Stomach (tissue), 9 donors: ENCODE measurements around the gene RNF26. TPM values are rescaled to one million over a fixed set of nuclear protein-coding genes. Genes with fewer than 3 reads are reported as not detected.

Experiments
- DNase-seq, 2 donors: peaks; one replicate each; pipeline versions ENCODE4 v3.0.0 to v3.0.0-alpha.2; 2013 to 2019
- H3K27ac ChIP-seq, 5 donors: fragments of 200-600 bp in 4 of 5; sonication (generic) in 4 of 5; one replicate each; pipeline ENCODE4 v1.5.1; 2013 to 2019; ENCODE audit warnings: mild to moderate bottlenecking in 1 of 5, moderate library complexity in 1 of 5
- H3K27me3 ChIP-seq, 3 donors: fragments of 200-600 bp; sonication (generic); one replicate each; pipeline ENCODE4 v1.5.1; 2017 to 2019; ENCODE audit warnings: mixed run types in 1 of 3
- H3K36me3 ChIP-seq, 4 donors: fragments of 200-600 bp; sonication (generic); 1 replicate in 3 of 4; 2 replicates in 1 of 4; pipeline ENCODE4 v1.5.1; 2016 to 2019
- H3K4me1 ChIP-seq, 4 donors: fragments of 200-600 bp; sonication (generic); one replicate each; pipeline ENCODE4 v1.5.1; 2016 to 2019
- H3K4me3 ChIP-seq, 4 donors: fragments of 200-600 bp; sonication (generic) in 3 of 4; one replicate each; pipeline ENCODE4 v1.5.1; 2016 to 2019; ENCODE audit warnings: mild to moderate bottlenecking in 1 of 4
- H3K9me3 ChIP-seq, 4 donors: fragments of 200-600 bp; sonication (generic); one replicate each; pipeline ENCODE4 v1.5.1; 2016 to 2019
- CTCF ChIP-seq, 7 experiments: fragments of 450-650 bp in 4 of 7; fragments of 200-600 bp in 3 of 7; sonication (generic) in 3 of 7; IDR thresholded peaks; one replicate each; pipeline ENCODE4 v1.5.1; 2016 to 2019; ENCODE audit warnings: antibody characterized with exemption in 7 of 7, control low read depth in 2 of 7, mild to moderate bottlenecking in 1 of 7
- EP300 ChIP-seq: sonication (generic); formaldehyde crosslinking; IDR thresholded peaks from one replicate; pipeline ENCODE4 v1.6.1; 2017; ENCODE audit warnings: antibody characterized with exemption
- POLR2A ChIP-seq, 4 donors: fragments of 450-650 bp; IDR thresholded peaks; one replicate each; pipeline ENCODE4 v1.6.1; 2016; ENCODE audit warnings: antibody characterized with exemption in 4 of 4, control low read depth in 2 of 4, mild to moderate bottlenecking in 1 of 4, moderate library complexity in 1 of 4
- POLR2AphosphoS5 ChIP-seq, 3 donors: sonication (generic); formaldehyde crosslinking; IDR thresholded peaks; one replicate each; pipeline ENCODE4 v1.6.1; 2016; ENCODE audit warnings: antibody characterized with exemption in 3 of 3
- WGBS, 5 donors: extraction: QIAGEN DNeasy Blood & Tissue Kit in 3 of 5; methylation state at CpG; one replicate each; pipeline versions ENCODE4 v1.1.5 to v1.1.7; 2013 to 2018; 5-methylcytosine and 5-hydroxymethylcytosine counted together
- intact Hi-C: fragments of 100-400 bp; cut with DNase I; formaldehyde crosslinking; loops from one replicate; pipeline ENCODE4 v1.15.1; 2023; ENCODE audit warnings: low total_unique reads
- polyA plus RNA-seq, 3 donors: library from polyadenylated mRNA; stranded (reverse); fragments of 200-250 nt; gene quantifications; one replicate each; pipeline ENCODE4 v1.2.3, GENCODE V29; 2013
- total RNA-seq, 5 donors: library from RNA; depleted of rRNA; stranded (reverse); fragments of >200 nt; gene quantifications; one replicate each; pipeline versions ENCODE4 v1.1.0 to v1.2.3, GENCODE V29; 2014 to 2016
- donor health status: healthy with polysubstance abuse.
- donor health status: Bipolar disorder and iron deficiency.
- donor health status: healthy.

Gene RNF26
- total and polyA plus RNA-seq, 8 donors = 1.3 to 45.8 (median 10.3) TPM; not detected in 1

- no peak overlapping the region for H3K4me3 ChIP-seq
- H3K27ac ChIP-seq = peak overlapping the region in 4 of 5 donors; percentile 48 to 95 (median 74)
- H3K9me3 ChIP-seq = no peaks in the 10 kb centered on the region
- 75 to 86% (median 77%) methylated on average over 7 of the region's 7 CpGs for WGBS, 5 donors
- no peaks in the 10 kb centered on the region for H3K27me3 ChIP-seq
- TF ChIP-seq EP300 (no peak), POLR2A (IDR thresholded peaks at IDR 0.05) (no peak), POLR2AphosphoS5 (IDR thresholded peaks at IDR 0.05) (no peak), CTCF (IDR thresholded peaks at IDR 0.05) (no peak)
- intact Hi-C loops = no loop called here
- H3K36me3 ChIP-seq = peaks cover 13 to 93% (median 73%) of the 10 kb centered on the region in 4 donors
- H3K4me1 ChIP-seq = peaks cover 0 to 45% (median 16%) of the 10 kb centered on the region in 4 donors
- DNase-seq = no peak
These were observed 28.6 kb upstream of the RNF26 start for GRCh38 chr11:119305556-119306372.

- intact Hi-C loops = no loop called here
- Histone ChIP-seq H3K4me3 (no peak overlapping the region), H3K27ac (peak overlapping the region in 4 of 5 donors; percentile 48 to 95 (median 74)), H3K4me1 (peaks cover 0 to 42% (median 15%) of the 10 kb centered on the region in 4 donors), H3K27me3 (no peaks in the 10 kb centered on the region), H3K36me3 (peaks cover 13 to 93% (median 73%) of the 10 kb centered on the region in 4 donors), H3K9me3 (no peaks in the 10 kb centered on the region)
- TF ChIP-seq EP300 = no peak
- TF ChIP-seq POLR2AphosphoS5 (IDR thresholded peaks at IDR 0.05) = peak in 2 of 3 donors; percentile 49 to 82
- no peak for TF ChIP-seq POLR2A (IDR thresholded peaks at IDR 0.05)
- peak in 1 of 2 donors; percentile 52 for DNase-seq
- WGBS, 5 donors = 60 to 82% (median 75%) methylated on average over 5 of the region's 5 CpGs
These were observed 27.9 kb upstream of the RNF26 start for GRCh38 chr11:119306373-119306890.

- Histone ChIP-seq H3K36me3 (peaks cover 14 to 93% (median 72%) of the 10 kb centered on the region in 4 donors), H3K27me3 (no peaks in the 10 kb centered on the region), H3K27ac (peak overlapping the region in 4 of 5 donors; percentile 48 to 95 (median 74)), H3K9me3 (no peaks in the 10 kb centered on the region), H3K4me3 (no peak overlapping the region), H3K4me1 (peaks cover 0 to 42% (median 13%) of the 10 kb centered on the region in 4 donors)
- no peak for TF ChIP-seq POLR2A (IDR thresholded peaks at IDR 0.05)
- WGBS, 5 donors = 56 to 96% (median 86%) methylated on average over 1 of the region's 1 CpG
- intact Hi-C loops = no loop called here
- DNase-seq = no peak
These were observed 27.1 kb upstream of the RNF26 start for GRCh38 chr11:119307219-119307618.

GRCh38 chr11:119307974-119308373, 26.4 kb upstream of the RNF26 start:
- Histone ChIP-seq H3K27me3 (no peaks in the 10 kb centered on the region), H3K36me3 (peaks cover 15 to 93% (median 68%) of the 10 kb centered on the region in 4 donors), H3K27ac (peak overlapping the region in 4 of 5 donors; percentile 48 to 95 (median 74)), H3K4me1 (peaks cover 0 to 42% (median 13%) of the 10 kb centered on the region in 4 donors), H3K4me3 (no peak overlapping the region), H3K9me3 (no peaks in the 10 kb centered on the region)
- DNase-seq = no peak
- 65 to 96% (median 90%) methylated on average over 4 to 5 of the region's 5 CpGs for WGBS, 5 donors
- TF ChIP-seq CTCF (IDR thresholded peaks at IDR 0.05) (no peak), POLR2AphosphoS5 (IDR thresholded peaks at IDR 0.05) (no peak), EP300 (no peak), POLR2A (IDR thresholded peaks at IDR 0.05) (no peak)
- intact Hi-C loops = no loop called here

- no peak overlapping the region for H3K4me3 ChIP-seq
- peaks cover 0 to 5% (median 0%) of the 10 kb centered on the region in 3 donors for H3K27me3 ChIP-seq
- WGBS, 5 donors = 79 to 87% (median 83%) methylated on average over 11 of the region's 11 CpGs
- H3K27ac ChIP-seq = peak overlapping the region in 3 of 5 donors; percentile 24 to 95 (median 90)
- no peak for DNase-seq
- H3K9me3 ChIP-seq = no peaks in the 10 kb centered on the region
- peaks cover 9 to 86% (median 60%) of the 10 kb centered on the region in 4 donors for H3K36me3 ChIP-seq
- peaks cover 0 to 52% (median 16%) of the 10 kb centered on the region in 4 donors for H3K4me1 ChIP-seq
- TF ChIP-seq POLR2A (IDR thresholded peaks at IDR 0.05) (no peak), EP300 (no peak), POLR2AphosphoS5 (IDR thresholded peaks at IDR 0.05) (no peak), CTCF (IDR thresholded peaks at IDR 0.05) (no peak)
- intact Hi-C loops = no loop called here
These were observed 24.9 kb upstream of the RNF26 start for GRCh38 chr11:119309411-119309810.
